ACHN (cell line): ENCODE measurements around the gene DCN.
"Not testable (repeated sequence)": the region's sequence is repeated elsewhere in the genome, so short reads cannot be mapped to it uniquely, and the experiment has no call there.

Source experiments
- DNase-seq: peaks from one replicate; pipeline ENCODE4 v3.0.0-alpha.2; 2015
- in situ Hi-C: cut with HindIII; loops from 2 replicates; pipeline ENCODE4 v1.10.0; 2017; ENCODE audit warnings: low sequenced_read_pairs, low pct_ligation_motif_present, low pct_unique_long_range_greater_than_20kb

Gene DCN

GRCh38 chr12:91182636-91183455 lies at the start of gene DCN:
Gene DCN, minus strand, starts transcription at chr12:91182817. Its CDS starts 4,265 bp downstream, at chr12:91178552.
- in situ Hi-C loops, result no loop called here
- no peak for DNase-seq

- in situ Hi-C loops, result no loop called here
- no peak for DNase-seq
These were observed 48.2 kb upstream of the DCN start for GRCh38 chr12:91230841-91231240.

GRCh38 chr12:91226951-91227350 lies 44.3 kb upstream of the DCN start:
- DNase-seq, result no peak
- in situ Hi-C loops, result no loop called here

GRCh38 chr12:91225316-91225715 lies 42.7 kb upstream of the DCN start:
- DNase-seq, result no peak
- in situ Hi-C loops, result no loop called here

GRCh38 chr12:91224401-91224800 lies 41.8 kb upstream of the DCN start:
- in situ Hi-C loops, result no loop called here
- no peak for DNase-seq

- in situ Hi-C loops, result no loop called here
- DNase-seq, result no peak
These were observed 40.1 kb upstream of the DCN start for GRCh38 chr12:91222746-91223145.

GRCh38 chr12:91219919-91220318 lies 37.3 kb upstream of the DCN start:
- in situ Hi-C loops, result no loop called here
- DNase-seq, result no peak

GRCh38 chr12:91219511-91219910 lies 36.9 kb upstream of the DCN start:
- in situ Hi-C loops, result no loop called here
- peak; percentile 35 for DNase-seq

GRCh38 chr12:91216871-91217270 lies 34.3 kb upstream of the DCN start:
- DNase-seq, result peak; percentile 18
- in situ Hi-C loops, result no loop called here

GRCh38 chr12:91215940-91216454 lies 33.4 kb upstream of the DCN start:
- peak; percentile 100 for DNase-seq
- in situ Hi-C loops, result no loop called here

GRCh38 chr12:91211866-91212265 lies 29.2 kb upstream of the DCN start:
- no peak for DNase-seq
- in situ Hi-C loops, result no loop called here

- in situ Hi-C loops, result no loop called here
- DNase-seq, result no peak
These were observed 28.0 kb upstream of the DCN start for GRCh38 chr12:91210618-91211017.

GRCh38 chr12:91210144-91210543 lies 27.5 kb upstream of the DCN start:
- in situ Hi-C loops, result no loop called here
- no peak for DNase-seq

GRCh38 chr12:91207301-91207700 lies 24.7 kb upstream of the DCN start:
- DNase-seq, in situ Hi-C loops: not testable (repeated sequence)

GRCh38 chr12:91205811-91206210 lies 23.2 kb upstream of the DCN start:
- DNase-seq, result no peak
- in situ Hi-C loops, result no loop called here

GRCh38 chr12:91204421-91204820 lies 21.8 kb upstream of the DCN start:
- DNase-seq, result no peak
- in situ Hi-C loops, result no loop called here

- in situ Hi-C loops, result no loop called here
- DNase-seq, result no peak
These were observed 21.0 kb upstream of the DCN start for GRCh38 chr12:91203610-91204009.

- no peak for DNase-seq
- in situ Hi-C loops, result no loop called here
These were observed 19.8 kb upstream of the DCN start for GRCh38 chr12:91202390-91202789.

GRCh38 chr12:91196436-91196835 lies 13.8 kb upstream of the DCN start:
- in situ Hi-C loops, result no loop called here
- DNase-seq, result no peak

GRCh38 chr12:91194500-91194899 lies 11.9 kb upstream of the DCN start:
- DNase-seq, result no peak
- in situ Hi-C loops, result no loop called here
